Endodermal cell (in vitro differentiated cells): ENCODE results near the gene DHRS1. TPM values are rescaled to one million over a fixed set of nuclear protein-coding genes. Genes with fewer than 3 reads are reported as not detected.

Experiments
- DNase-seq: peaks from one replicate; pipeline ENCODE4 v3.0.0-alpha.2; 2017
- H3K27ac ChIP-seq: 2 replicates; pipeline ENCODE4 v1.5.1; 2013; ENCODE audit warnings: mild to moderate bottlenecking, low read depth, low read length, moderate library complexity
- H3K27me3 ChIP-seq: 2 replicates; pipeline ENCODE4 v1.6.1; 2013; ENCODE audit warnings: mild to moderate bottlenecking, low read length, moderate library complexity; ENCODE audit not compliant: insufficient read depth, control insufficient read depth, poor library complexity, severe bottlenecking
- H3K36me3 ChIP-seq: 2 replicates; pipeline ENCODE4 v1.7.0; 2013; ENCODE audit warnings: mild to moderate bottlenecking, low read length, moderate library complexity; ENCODE audit not compliant: control insufficient read depth, insufficient read depth
- H3K4me1 ChIP-seq: one replicate; pipeline ENCODE4 v1.7.0; 2013; ENCODE audit warnings: low read length; ENCODE audit not compliant: control insufficient read depth, insufficient read depth
- H3K4me3 ChIP-seq: 2 replicates; pipeline ENCODE4 v1.5.1; 2013; ENCODE audit warnings: mild to moderate bottlenecking, low read length, moderate library complexity
- H3K9ac ChIP-seq: 2 replicates; pipeline ENCODE4 v1.6.1; 2013; ENCODE audit warnings: mild to moderate bottlenecking, low read length, moderate library complexity; ENCODE audit not compliant: poor library complexity, severe bottlenecking; ENCODE audit errors: extremely low read depth
- H3K9me3 ChIP-seq: 2 replicates; pipeline ENCODE4 v1.6.1; 2013; ENCODE audit warnings: mild to moderate bottlenecking, low read length, moderate library complexity; ENCODE audit not compliant: control insufficient read depth
- H3K27ac Mint-ChIP-seq: 2 replicates; pipeline ENCODE4 v1.8.0; 2020; ENCODE audit warnings: mixed read lengths
- H3K27me3 Mint-ChIP-seq: 2 replicates; pipeline ENCODE4 v1.8.0; 2021; ENCODE audit warnings: mild to moderate bottlenecking, mixed read lengths; ENCODE audit not compliant: insufficient read depth
- H3K36me3 Mint-ChIP-seq: 2 replicates; pipeline ENCODE4 v1.8.0; 2020; ENCODE audit warnings: low read depth, mixed read lengths
- H3K4me1 Mint-ChIP-seq: 2 replicates; pipeline ENCODE4 v1.8.0; 2020; ENCODE audit warnings: mixed read lengths
- H3K4me3 Mint-ChIP-seq: 2 replicates; pipeline ENCODE4 v1.8.0; 2020; ENCODE audit warnings: mild to moderate bottlenecking, moderate library complexity, mixed read lengths
- H3K9me3 Mint-ChIP-seq: 2 replicates; pipeline ENCODE4 v1.8.0; 2020; ENCODE audit warnings: mild to moderate bottlenecking, mixed read lengths
- WGBS, 2 experiments: methylation state at CpG; one replicate each; pipeline versions ENCODE4 v1.1.5 to v1.1.7; 2013; ENCODE audit warnings: missing lambda C conversion rate in 2 of 2, mixed read lengths in 1 of 2; ENCODE audit not compliant: insufficient coverage in 1 of 2, insufficient read length in 1 of 2; 5-methylcytosine and 5-hydroxymethylcytosine counted together
- total RNA-seq, 2 donors: library from RNA; stranded (reverse); fragmentation: NEBNext Ultra II Directional in 1 of 2; extraction: Animal tissue kit (Norgen Biotek cat#: 25700) in 1 of 2; gene quantifications; 2 replicates in 1 of 2; 3 replicates in 1 of 2; pipeline ENCODE4 v1.2.1, GENCODE V29; 2021
- TF ChIP-seq, protein P1 (sequence below): fragments of 200-600 bp; sonication (generic); conservative IDR thresholded peaks from 2 replicates; pipeline ENCODE4 v1.5.0; 2021; ENCODE audit warnings: antibody characterized with exemption, mild to moderate bottlenecking

Gene DHRS1
- total RNA-seq, 2 donors from 2014 or later: 21.2 to 22.5 TPM

DNA sequence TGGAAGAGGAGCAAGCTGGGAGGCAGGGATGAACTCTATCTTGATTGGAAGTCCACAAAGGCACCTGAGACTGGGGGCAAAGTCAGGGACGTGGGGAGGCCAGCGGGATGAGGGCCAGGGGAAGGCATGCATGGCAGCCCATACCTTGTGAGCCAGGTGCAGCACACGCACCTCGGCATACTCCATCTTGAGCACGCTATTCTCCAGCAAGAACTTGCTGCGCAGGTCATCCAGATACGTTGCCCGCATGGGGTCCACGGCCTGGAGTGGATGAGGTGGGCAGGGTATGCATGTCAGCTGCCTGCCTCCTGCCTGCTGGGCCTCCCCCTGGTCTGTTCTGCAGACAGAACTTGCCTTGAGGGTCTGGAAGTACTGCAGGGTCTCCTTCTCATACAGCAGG lies 32.1 kb downstream of the DHRS1 start:
- Mint-ChIP-seq H3K9me3 (no peaks in the 10 kb centered on the region), H3K4me3 (no peak overlapping the region), H3K36me3 (peaks cover 5% of the 10 kb centered on the region), H3K27me3 (no peaks in the 10 kb centered on the region), H3K27ac (no peak overlapping the region), H3K4me1 (peaks cover 4% of the 10 kb centered on the region)
- Histone ChIP-seq H3K27me3 (no peaks in the 10 kb centered on the region), H3K4me1 (no peaks in the 10 kb centered on the region), H3K9me3 (no peaks in the 10 kb centered on the region), H3K4me3 (no peak overlapping the region), H3K27ac (no peak overlapping the region), H3K36me3 (no peaks in the 10 kb centered on the region), H3K9ac (no peak overlapping the region)
- no peak for DNase-seq
- 95 to 100% methylated on average over 6 to 9 of the region's 9 CpGs for WGBS, 2 experiments
- TF ChIP-seq, protein P1, sequence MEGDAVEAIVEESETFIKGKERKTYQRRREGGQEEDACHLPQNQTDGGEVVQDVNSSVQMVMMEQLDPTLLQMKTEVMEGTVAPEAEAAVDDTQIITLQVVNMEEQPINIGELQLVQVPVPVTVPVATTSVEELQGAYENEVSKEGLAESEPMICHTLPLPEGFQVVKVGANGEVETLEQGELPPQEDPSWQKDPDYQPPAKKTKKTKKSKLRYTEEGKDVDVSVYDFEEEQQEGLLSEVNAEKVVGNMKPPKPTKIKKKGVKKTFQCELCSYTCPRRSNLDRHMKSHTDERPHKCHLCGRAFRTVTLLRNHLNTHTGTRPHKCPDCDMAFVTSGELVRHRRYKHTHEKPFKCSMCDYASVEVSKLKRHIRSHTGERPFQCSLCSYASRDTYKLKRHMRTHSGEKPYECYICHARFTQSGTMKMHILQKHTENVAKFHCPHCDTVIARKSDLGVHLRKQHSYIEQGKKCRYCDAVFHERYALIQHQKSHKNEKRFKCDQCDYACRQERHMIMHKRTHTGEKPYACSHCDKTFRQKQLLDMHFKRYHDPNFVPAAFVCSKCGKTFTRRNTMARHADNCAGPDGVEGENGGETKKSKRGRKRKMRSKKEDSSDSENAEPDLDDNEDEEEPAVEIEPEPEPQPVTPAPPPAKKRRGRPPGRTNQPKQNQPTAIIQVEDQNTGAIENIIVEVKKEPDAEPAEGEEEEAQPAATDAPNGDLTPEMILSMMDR: no peak

DNA sequence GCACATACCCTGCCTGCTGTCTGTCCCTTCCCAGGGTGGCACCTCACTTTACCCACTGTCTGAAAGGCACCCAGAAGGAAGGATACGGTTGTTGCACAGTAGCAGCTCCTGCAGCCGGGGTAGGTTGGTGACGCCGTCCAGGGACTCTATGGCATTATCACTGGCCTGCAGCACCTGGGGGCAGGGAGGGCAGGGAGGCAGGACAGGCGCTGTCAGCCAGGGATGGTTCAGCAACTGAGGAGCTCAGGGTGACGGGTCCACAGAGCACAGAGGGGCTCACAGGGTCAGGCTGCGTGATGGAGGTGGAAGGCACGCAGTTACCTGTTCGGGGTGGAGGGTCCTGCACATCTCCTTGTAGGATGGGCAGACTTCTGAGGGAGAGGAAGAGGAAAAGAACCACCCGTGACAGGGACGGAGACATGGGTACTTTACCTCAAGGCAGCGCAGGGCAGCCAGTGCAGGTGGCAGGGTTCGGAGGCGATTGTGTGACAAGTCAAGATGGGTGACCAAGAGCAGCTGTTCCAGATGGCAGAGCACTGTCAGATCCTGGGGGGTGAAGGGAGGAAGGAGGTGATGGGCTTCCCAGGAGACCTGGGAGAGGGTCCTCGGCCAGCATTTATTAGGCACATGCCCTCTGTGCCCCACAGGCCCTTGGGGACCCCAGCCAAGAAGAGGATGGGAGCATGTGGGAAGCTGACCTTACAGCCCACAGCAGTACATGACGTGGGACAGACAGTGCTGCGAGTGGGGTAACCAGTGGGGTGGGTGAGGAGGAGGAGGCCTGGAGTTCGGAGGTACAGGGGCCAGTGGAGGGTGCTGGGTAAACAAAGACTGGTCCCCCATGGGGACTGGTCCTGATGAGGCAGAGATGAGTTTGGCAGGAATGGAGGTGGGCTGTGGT lies 33.0 kb downstream of the DHRS1 start:
- H3K4me3 Mint-ChIP-seq: no peak overlapping the region
- no peaks in the 10 kb centered on the region for H3K4me1 Mint-ChIP-seq
- Histone ChIP-seq H3K27me3 (no peaks in the 10 kb centered on the region), H3K9me3 (no peaks in the 10 kb centered on the region), H3K27ac (no peak overlapping the region), H3K4me1 (no peaks in the 10 kb centered on the region), H3K36me3 (no peaks in the 10 kb centered on the region), H3K4me3 (no peak overlapping the region), H3K9ac (no peak overlapping the region)
- 92 to 95% methylated on average over 15 to 18 of the region's 18 CpGs for WGBS, 2 experiments
- H3K27ac Mint-ChIP-seq: no peak overlapping the region
- TF ChIP-seq, protein P1: no peak
- no peaks in the 10 kb centered on the region for H3K9me3 Mint-ChIP-seq
- no peaks in the 10 kb centered on the region for H3K27me3 Mint-ChIP-seq
- peaks cover 5% of the 10 kb centered on the region for H3K36me3 Mint-ChIP-seq
- no peak for DNase-seq

DNA sequence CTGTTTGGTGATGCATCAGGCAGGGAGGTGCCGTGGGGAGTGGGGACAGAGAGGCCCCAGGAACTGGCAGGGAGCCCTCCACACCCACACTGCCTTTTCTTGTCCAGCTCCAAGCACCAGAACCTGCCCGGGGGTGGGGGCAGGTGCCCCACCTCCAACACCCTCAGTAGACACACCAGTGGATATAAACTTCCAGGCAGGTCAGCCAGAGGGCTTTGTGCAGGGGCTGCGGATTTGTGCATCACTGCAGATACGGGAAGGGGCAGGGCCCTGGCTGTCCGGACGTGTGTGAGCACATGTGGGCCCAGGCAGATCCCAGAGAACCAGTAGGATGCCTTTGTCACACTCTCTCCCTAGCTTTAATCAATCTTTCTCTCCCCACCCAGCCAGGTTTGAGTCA lies 35.3 kb downstream of the DHRS1 start:
- no peak overlapping the region for H3K27ac Mint-ChIP-seq

More for the DNA sequence above, 35.3 kb downstream of the DHRS1 start:
- Mint-ChIP-seq H3K27me3 (no peaks in the 10 kb centered on the region), H3K9me3 (no peaks in the 10 kb centered on the region), H3K36me3 (peaks cover 5% of the 10 kb centered on the region), H3K4me3 (no peak overlapping the region), H3K4me1 (no peaks in the 10 kb centered on the region)
- no peaks in the 10 kb centered on the region for H3K4me1 ChIP-seq
- H3K27ac ChIP-seq: no peak overlapping the region
- H3K27me3 ChIP-seq: no peaks in the 10 kb centered on the region
- H3K36me3 ChIP-seq: no peaks in the 10 kb centered on the region
- WGBS, 2 experiments: 88% methylated on average over 6 of the region's 6 CpGs; no CpG with 5 or more reads in 1 of the 2 experiments
- DNase-seq: no peak
- H3K9me3 ChIP-seq: no peaks in the 10 kb centered on the region
- H3K9ac ChIP-seq: no peak overlapping the region
- TF ChIP-seq, protein P1: no peak
- H3K4me3 ChIP-seq: no peak overlapping the region
